K562 (cell line): Measurements from ENCODE around the gene LAMB2. TPM values are rescaled to one million over a fixed set of nuclear protein-coding genes. Genes with fewer than 3 reads are reported as not detected.

ENCODE experiments used
- CXXC5 ChIP-seq: fragments of 250-450 bp; sonication (Bioruptor Pico); IDR thresholded peaks from 2 replicates; pipeline ENCODE4 v1.8.0; 2022; ENCODE audit warnings: inconsistent platforms, mild to moderate bottlenecking, moderate library complexity
- DACH1 ChIP-seq: fragments of 450-650 bp; IDR thresholded peaks from 2 replicates; pipeline ENCODE4 v1.6.1; 2018; ENCODE audit not compliant: partially characterized antibody
- GATAD2A ChIP-seq: fragments of 450-650 bp; IDR thresholded peaks from 2 replicates; pipeline ENCODE4 v1.6.1; 2017
- NONO ChIP-seq, 2 experiments: fragments of 200-400 bp in 1 of 2; fragments of 450-650 bp in 1 of 2; formaldehyde crosslinking in 1 of 2; IDR thresholded peaks; 2 replicates each; pipeline ENCODE4 v1.6.1; 2017; ENCODE audit warnings: low read depth in 2 of 2, mild to moderate bottlenecking in 2 of 2, moderate library complexity in 2 of 2, low read length in 1 of 2
- SP2 ChIP-seq: IDR thresholded peaks from 2 replicates; pipeline ENCODE4 v1.6.1; 2011; ENCODE audit warnings: mild to moderate bottlenecking, low read depth, low read length, moderate library complexity; ENCODE audit not compliant: poor library complexity, severe bottlenecking; ENCODE audit errors: extremely low read depth
- U2AF1 ChIP-seq: fragments of 200-400 bp; formaldehyde crosslinking; optimal IDR thresholded peaks from 2 replicates; pipeline ENCODE3; 2017; ENCODE audit warnings: mild to moderate bottlenecking, low read depth, low read length, moderate library complexity
- ZNF175 ChIP-seq: fragments of 200-800 bp; sonication (Bioruptor generic); IDR thresholded peaks from 2 replicates; pipeline ENCODE4 v1.6.1; 2016; ENCODE audit warnings: low read depth, mild to moderate bottlenecking, missing genetic modification characterization, missing compliant biosample characterization
- ZNF551 ChIP-seq: fragments of 250-450 bp; sonication (Bioruptor Pico); IDR thresholded peaks from 2 replicates; pipeline ENCODE4 v1.5.0; 2021; ENCODE audit warnings: mild to moderate bottlenecking, moderate library complexity
- polyA plus RNA-seq, 8 experiments: library from polyadenylated mRNA; depleted of rRNA in 4 of 8; stranded (reverse) in 5 of 8; unstranded in 3 of 8; fragments of >200 nt; fragmentation: Nextera tagmentation in 2 of 8; fragmentation: Illumina TruSeq in 1 of 8; extraction: Ambion mirVana in 2 of 8; extraction: Trizol in 1 of 8; gene quantifications; 2 replicates each; pipeline versions ENCODE4 v1.2.1 to v1.2.3, GENCODE V29; 2011 to 2014; ENCODE audit warnings: inconsistent platforms in 1 of 8, missing spikeins in 1 of 8
- total RNA-seq, 7 experiments: library from RNA; depleted of rRNA in 6 of 7; stranded (reverse); fragments of >200 nt in 6 of 7; fragmentation: Illumina TruSeq in 2 of 7; extraction: Trizol in 2 of 7; gene quantifications; 2 replicates each; pipeline versions ENCODE4 v1.2.1 to v1.2.3, GENCODE V29; 2011 to 2021; ENCODE audit warnings: low replicate concordance in 1 of 7
- TF ChIP-seq, protein P1 (sequence below), 3 experiments: fragments of 200-800 bp in 1 of 3; fragments of 250-450 bp in 1 of 3; fragments of 450-650 bp in 1 of 3; sonication (Bioruptor Pico) in 1 of 3; sonication (Bioruptor generic) in 1 of 3; formaldehyde crosslinking in 1 of 3; IDR thresholded peaks; 2 replicates each; pipeline versions ENCODE4 v1.6.1 to v1.8.0; 2016 to 2022; ENCODE audit warnings: mild to moderate bottlenecking in 2 of 3, missing genetic modification characterization in 2 of 3, missing compliant biosample characterization in 1 of 3, moderate library complexity in 1 of 3
- TF ChIP-seq, protein P2 (sequence below): fragments of 250-450 bp; sonication (Bioruptor Pico); IDR thresholded peaks from 2 replicates; pipeline ENCODE4 v1.4.0; 2020; ENCODE audit warnings: borderline replicate concordance
- TF ChIP-seq, protein P3 (sequence below): sonication (generic); formaldehyde crosslinking; IDR thresholded peaks from 2 replicates; pipeline ENCODE4 v1.8.1; 2023; ENCODE audit warnings: missing genetic modification reagents, mild to moderate bottlenecking, borderline replicate concordance
- TF ChIP-seq, protein P4 (sequence below), 2 experiments: fragments of 450-650 bp; conservative IDR thresholded peaks; 2 replicates each; pipeline ENCODE4 v1.6.1; 2017; ENCODE audit warnings: mild to moderate bottlenecking in 2 of 2, moderate library complexity in 2 of 2

Gene LAMB2
- total and polyA plus RNA-seq, 9 of the 15 experiments (the other 6 are each of a cell fraction or from before 2014, with no cell fraction given) = 1.4 to 26.0 (median 16.2) TPM

DNA sequence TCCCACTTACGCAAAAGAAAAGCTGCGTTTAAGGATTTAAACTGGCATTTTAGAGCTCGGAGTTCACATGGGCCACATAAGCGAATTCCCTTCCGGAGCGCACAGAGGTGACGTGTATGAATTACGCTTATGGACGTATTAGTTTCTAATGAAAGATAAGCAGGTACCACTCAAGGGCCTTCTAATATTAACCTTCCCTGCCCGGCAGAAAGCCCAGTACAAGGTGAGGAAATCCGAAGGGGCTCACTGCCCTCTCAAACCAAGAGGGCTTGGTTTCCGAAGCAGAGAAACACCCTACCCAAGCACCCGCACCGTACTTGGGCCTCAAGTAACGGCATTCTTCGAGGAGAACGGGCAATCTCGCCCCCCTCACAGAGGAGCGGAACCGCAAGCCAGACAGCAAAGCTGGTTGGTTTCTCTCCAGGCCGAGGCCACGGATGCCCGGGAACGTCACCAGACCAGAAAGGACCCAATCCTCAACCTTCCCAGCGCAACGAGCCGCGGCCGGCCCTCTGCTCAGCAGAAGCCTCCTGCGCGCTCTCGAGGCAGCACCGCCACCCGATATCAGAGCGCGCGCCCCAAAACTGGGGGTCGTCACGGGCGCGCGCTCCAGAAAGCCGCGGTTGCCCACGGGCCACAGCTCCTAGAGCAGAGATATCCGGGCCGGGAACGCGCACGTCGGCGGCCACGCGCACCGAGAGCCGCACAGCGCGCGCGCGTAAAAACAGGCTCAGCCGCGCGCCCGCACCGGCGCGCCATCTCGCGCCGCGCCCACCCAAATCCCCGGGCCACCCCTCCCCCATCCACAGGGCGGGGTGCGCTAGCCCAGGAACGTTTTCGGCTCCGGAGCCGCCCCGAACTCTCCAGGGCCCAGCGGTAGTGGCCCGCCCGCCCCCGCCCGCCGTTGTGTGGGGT, 39.7 kb downstream of the LAMB2 start (continued):
- TF ChIP-seq, protein P1, sequence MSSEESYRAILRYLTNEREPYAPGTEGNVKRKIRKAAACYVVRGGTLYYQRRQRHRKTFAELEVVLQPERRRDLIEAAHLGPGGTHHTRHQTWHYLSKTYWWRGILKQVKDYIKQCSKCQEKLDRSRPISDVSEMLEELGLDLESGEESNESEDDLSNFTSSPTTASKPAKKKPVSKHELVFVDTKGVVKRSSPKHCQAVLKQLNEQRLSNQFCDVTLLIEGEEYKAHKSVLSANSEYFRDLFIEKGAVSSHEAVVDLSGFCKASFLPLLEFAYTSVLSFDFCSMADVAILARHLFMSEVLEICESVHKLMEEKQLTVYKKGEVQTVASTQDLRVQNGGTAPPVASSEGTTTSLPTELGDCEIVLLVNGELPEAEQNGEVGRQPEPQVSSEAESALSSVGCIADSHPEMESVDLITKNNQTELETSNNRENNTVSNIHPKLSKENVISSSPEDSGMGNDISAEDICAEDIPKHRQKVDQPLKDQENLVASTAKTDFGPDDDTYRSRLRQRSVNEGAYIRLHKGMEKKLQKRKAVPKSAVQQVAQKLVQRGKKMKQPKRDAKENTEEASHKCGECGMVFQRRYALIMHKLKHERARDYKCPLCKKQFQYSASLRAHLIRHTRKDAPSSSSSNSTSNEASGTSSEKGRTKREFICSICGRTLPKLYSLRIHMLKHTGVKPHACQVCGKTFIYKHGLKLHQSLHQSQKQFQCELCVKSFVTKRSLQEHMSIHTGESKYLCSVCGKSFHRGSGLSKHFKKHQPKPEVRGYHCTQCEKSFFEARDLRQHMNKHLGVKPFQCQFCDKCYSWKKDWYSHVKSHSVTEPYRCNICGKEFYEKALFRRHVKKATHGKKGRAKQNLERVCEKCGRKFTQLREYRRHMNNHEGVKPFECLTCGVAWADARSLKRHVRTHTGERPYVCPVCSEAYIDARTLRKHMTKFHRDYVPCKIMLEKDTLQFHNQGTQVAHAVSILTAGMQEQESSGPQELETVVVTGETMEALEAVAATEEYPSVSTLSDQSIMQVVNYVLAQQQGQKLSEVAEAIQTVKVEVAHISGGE (CRISPR knock-in tag; IDR thresholded peaks at IDR 0.05) = no peak
- TF ChIP-seq SP2 = no peak
- no peak for TF ChIP-seq GATAD2A
- peak; percentile 61 for TF ChIP-seq CXXC5 (CRISPR knock-in tag)
- no peak for TF ChIP-seq ZNF551
- TF ChIP-seq ZNF175 (CRISPR knock-in tag) = 0 out of 2 replicates have a peak, but pooled peaks have one; percentile 29
- peak; percentile 46 for TF ChIP-seq U2AF1
- TF ChIP-seq, protein P2, sequence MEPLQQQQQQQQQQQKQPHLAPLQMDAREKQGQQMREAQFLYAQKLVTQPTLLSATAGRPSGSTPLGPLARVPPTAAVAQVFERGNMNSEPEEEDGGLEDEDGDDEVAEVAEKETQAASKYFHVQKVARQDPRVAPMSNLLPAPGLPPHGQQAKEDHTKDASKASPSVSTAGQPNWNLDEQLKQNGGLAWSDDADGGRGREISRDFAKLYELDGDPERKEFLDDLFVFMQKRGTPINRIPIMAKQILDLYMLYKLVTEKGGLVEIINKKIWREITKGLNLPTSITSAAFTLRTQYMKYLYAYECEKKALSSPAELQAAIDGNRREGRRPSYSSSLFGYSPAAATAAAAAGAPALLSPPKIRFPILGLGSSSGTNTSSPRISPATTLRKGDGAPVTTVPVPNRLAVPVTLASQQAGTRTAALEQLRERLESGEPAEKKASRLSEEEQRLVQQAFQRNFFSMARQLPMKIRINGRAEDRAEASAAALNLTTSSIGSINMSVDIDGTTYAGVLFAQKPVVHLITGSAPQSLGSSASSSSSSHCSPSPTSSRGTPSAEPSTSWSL = no peak
- peak; percentile 87 for TF ChIP-seq DACH1
- TF ChIP-seq NONO (IDR thresholded peaks at IDR 0.05; ENCODE audit: low read depth in 2 of 2, low read length in 1 of 2) = no peak
- TF ChIP-seq, protein P3, sequence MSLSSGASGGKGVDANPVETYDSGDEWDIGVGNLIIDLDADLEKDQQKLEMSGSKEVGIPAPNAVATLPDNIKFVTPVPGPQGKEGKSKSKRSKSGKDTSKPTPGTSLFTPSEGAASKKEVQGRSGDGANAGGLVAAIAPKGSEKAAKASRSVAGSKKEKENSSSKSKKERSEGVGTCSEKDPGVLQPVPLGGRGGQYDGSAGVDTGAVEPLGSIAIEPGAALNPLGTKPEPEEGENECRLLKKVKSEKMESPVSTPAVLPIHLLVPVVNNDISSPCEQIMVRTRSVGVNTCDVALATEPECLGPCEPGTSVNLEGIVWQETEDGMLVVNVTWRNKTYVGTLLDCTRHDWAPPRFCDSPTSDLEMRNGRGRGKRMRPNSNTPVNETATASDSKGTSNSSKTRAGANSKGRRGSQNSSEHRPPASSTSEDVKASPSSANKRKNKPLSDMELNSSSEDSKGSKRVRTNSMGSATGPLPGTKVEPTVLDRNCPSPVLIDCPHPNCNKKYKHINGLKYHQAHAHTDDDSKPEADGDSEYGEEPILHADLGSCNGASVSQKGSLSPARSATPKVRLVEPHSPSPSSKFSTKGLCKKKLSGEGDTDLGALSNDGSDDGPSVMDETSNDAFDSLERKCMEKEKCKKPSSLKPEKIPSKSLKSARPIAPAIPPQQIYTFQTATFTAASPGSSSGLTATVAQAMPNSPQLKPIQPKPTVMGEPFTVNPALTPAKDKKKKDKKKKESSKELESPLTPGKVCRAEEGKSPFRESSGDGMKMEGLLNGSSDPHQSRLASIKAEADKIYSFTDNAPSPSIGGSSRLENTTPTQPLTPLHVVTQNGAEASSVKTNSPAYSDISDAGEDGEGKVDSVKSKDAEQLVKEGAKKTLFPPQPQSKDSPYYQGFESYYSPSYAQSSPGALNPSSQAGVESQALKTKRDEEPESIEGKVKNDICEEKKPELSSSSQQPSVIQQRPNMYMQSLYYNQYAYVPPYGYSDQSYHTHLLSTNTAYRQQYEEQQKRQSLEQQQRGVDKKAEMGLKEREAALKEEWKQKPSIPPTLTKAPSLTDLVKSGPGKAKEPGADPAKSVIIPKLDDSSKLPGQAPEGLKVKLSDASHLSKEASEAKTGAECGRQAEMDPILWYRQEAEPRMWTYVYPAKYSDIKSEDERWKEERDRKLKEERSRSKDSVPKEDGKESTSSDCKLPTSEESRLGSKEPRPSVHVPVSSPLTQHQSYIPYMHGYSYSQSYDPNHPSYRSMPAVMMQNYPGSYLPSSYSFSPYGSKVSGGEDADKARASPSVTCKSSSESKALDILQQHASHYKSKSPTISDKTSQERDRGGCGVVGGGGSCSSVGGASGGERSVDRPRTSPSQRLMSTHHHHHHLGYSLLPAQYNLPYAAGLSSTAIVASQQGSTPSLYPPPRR (CRISPR knock-in tag) = no peak
- TF ChIP-seq, protein P4, sequence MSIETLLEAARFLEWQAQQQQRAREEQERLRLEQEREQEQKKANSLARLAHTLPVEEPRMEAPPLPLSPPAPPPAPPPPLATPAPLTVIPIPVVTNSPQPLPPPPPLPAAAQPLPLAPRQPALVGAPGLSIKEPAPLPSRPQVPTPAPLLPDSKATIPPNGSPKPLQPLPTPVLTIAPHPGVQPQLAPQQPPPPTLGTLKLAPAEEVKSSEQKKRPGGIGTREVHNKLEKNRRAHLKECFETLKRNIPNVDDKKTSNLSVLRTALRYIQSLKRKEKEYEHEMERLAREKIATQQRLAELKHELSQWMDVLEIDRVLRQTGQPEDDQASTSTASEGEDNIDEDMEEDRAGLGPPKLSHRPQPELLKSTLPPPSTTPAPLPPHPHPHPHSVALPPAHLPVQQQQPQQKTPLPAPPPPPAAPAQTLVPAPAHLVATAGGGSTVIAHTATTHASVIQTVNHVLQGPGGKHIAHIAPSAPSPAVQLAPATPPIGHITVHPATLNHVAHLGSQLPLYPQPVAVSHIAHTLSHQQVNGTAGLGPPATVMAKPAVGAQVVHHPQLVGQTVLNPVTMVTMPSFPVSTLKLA (conservative IDR thresholded peaks at IDR 0.05) = no peak; a peak in 1 of 4 replicates
